ENCODE results near the gene UGT1A3.

DNA sequence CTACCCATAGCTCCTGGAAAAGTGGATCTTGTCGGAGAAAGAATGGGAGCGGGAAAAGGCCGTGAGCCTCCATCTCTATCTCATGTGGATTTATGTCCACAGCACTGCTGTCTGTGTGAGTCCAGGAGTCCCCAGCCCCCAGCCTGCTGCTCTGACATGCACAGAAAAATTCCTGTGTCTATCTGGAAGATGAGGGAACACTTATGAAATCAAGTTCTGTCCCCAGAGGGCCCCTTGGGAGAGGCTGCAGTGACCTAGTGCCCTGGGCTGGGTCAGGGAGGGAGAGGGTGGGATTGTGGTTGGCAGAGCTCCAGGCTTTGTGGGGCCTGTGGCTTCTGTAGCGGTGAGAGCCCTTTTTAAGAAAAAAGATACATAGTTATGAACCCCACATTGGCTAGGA, 87.9 kb downstream of the UGT1A3 start:
- TF ChIP-seq POLR2A (IDR thresholded peaks at IDR 0.05; ENCODE audit: low read depth, low read length) = no peak
- TF ChIP-seq POLR2AphosphoS5 (IDR thresholded peaks at IDR 0.05; ENCODE audit: low read depth, low read length) = no peak
- TF ChIP-seq TAF1 (IDR thresholded peaks at IDR 0.05; ENCODE audit: low read depth, low read length) = no peak
- no peak for TF ChIP-seq POU2F2 (IDR thresholded peaks at IDR 0.05; ENCODE audit: low read depth, low read length)
- no peak for TF ChIP-seq SPI1 (IDR thresholded peaks at IDR 0.05; ENCODE audit: low read depth, low read length)
